ENCODE data around the gene KLF11. TPM values are rescaled to one million over a fixed set of nuclear protein-coding genes. Genes with fewer than 3 reads are reported as not detected.

The KLF11 gene
- total and polyA plus RNA-seq, 2 donors (not counting 3 experiments of a cell fraction or from before 2014, with no cell fraction given) = 10.5 to 11.3 TPM

DNA sequence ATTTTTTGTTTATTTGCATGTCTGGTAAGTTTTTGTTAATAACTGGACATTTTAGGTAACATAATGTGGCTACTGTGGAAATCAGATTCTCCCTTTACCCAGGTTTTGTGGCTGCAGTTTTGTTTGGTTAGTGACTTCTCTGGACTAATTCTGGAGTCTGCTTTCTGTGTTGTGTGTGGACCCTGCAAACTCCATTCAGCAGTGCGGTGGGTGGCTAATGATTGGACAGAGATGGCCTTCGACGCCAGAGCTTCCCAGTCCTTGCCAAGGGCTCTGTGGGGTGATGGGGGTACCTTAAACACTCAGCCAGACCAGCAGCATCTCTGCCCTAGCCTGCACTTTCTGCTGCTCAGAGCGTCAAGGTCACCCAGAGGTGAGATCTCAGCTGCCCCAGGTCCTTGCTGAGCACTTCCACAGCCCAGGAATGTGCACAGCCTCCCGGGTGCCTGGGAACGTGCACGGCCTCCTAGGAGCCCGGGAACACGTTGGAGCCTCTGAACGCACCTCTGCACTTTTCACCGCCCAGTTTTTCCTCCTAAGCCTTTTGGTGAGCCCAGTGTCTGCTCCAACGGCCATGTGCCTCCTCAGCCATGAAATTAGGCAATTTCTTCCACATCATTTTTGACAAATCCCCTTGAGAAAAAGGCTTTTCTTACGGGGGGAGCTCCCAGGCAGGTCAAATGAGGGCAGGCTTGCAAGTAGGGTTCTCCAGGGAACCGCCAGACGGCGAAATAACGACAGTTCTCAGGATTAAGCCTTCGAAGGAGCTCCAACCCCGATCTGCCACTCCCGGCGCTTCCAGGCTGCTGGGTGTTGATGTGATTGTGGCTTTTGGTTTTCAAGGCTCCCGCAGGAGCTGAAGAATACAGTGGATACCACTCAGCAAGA is 35.2 kb upstream of the KLF11 start:
- Histone ChIP-seq H3K79me2 (ENCODE audit: control insufficient read depth, insufficient read depth, low read length) (no peaks in the 10 kb centered on the region), H3K4me3 (replicated peaks in 1 of 3; ENCODE audit: insufficient read depth in 1 of 3, low read depth in 1 of 3, low read length in 3 of 3) (no peak overlapping the region), H3K9ac (replicated peaks; ENCODE audit: extremely low read depth, insufficient read depth, low read length) (no peak overlapping the region), H3K36me3 (ENCODE audit: control insufficient read depth in 2 of 2, extremely low read depth in 1 of 2, insufficient read depth in 2 of 2, low read length in 2 of 2) (no peaks in the 10 kb centered on the region), H3K27ac (ENCODE audit: insufficient read depth, low read depth, low read length) (no peak overlapping the region), H2AFZ (ENCODE audit: low read depth, low read length) (no peak overlapping the region), H3K9me1 (replicated peaks; ENCODE audit: control insufficient read depth, extremely low read depth, insufficient read depth, low read length) (no peaks in the 10 kb centered on the region), H3K27me3 (ENCODE audit: control insufficient read depth in 2 of 2, insufficient read depth in 2 of 2, low read length in 2 of 2) (no peaks in the 10 kb centered on the region), H4K20me1 (replicated peaks; ENCODE audit: control insufficient read depth, extremely low read depth, insufficient read depth, low read length) (no peaks in the 10 kb centered on the region), H3K9me3 (replicated peaks; ENCODE audit: control insufficient read depth, insufficient read depth, low read length) (no peaks in the 10 kb centered on the region), H3K4me2 (ENCODE audit: insufficient read depth, low read length) (no peak overlapping the region), H3K4me1 (ENCODE audit: control insufficient read depth, extremely low read depth, insufficient read depth, low read length) (no peaks in the 10 kb centered on the region)
- intact Hi-C loops (cut with micrococcal nuclease) (no loop called here), dilution Hi-C loops (cut with MboI; ENCODE audit: extremely low pct_ligation_motif_present, low sequenced_read_pairs) (no loop called here)
- no TSS peak for BruUV-seq (replicated peaks)
- TF ChIP-seq, protein P1, sequence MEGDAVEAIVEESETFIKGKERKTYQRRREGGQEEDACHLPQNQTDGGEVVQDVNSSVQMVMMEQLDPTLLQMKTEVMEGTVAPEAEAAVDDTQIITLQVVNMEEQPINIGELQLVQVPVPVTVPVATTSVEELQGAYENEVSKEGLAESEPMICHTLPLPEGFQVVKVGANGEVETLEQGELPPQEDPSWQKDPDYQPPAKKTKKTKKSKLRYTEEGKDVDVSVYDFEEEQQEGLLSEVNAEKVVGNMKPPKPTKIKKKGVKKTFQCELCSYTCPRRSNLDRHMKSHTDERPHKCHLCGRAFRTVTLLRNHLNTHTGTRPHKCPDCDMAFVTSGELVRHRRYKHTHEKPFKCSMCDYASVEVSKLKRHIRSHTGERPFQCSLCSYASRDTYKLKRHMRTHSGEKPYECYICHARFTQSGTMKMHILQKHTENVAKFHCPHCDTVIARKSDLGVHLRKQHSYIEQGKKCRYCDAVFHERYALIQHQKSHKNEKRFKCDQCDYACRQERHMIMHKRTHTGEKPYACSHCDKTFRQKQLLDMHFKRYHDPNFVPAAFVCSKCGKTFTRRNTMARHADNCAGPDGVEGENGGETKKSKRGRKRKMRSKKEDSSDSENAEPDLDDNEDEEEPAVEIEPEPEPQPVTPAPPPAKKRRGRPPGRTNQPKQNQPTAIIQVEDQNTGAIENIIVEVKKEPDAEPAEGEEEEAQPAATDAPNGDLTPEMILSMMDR (IDR thresholded peaks at IDR 0.05; ENCODE audit: extremely low read depth in 1 of 2, insufficient read depth in 1 of 2, low read depth in 1 of 2, low read length in 2 of 2) = no peak
- TF ChIP-seq JUN (IDR thresholded peaks at IDR 0.05; ENCODE audit: borderline replicate concordance, insufficient read depth, insufficient read length, low read depth) (no peak), EZH2 (IDR thresholded peaks at IDR 0.05; ENCODE audit: borderline replicate concordance, low read depth, low read length, severe bottlenecking) (no peak), FOS (IDR thresholded peaks at IDR 0.05; ENCODE audit: borderline replicate concordance, insufficient read depth, low read length) (no peak), MYC (IDR thresholded peaks at IDR 0.05; ENCODE audit: low read depth, low read length) (no peak), GATA2 (IDR thresholded peaks at IDR 0.05; ENCODE audit: insufficient read depth, insufficient read length, low read depth, low read length) (no peak), POLR2A (IDR thresholded peaks at IDR 0.05; ENCODE audit: low read depth, low read length) (no peak), POLR2AphosphoS5 (IDR thresholded peaks at IDR 0.05; ENCODE audit: insufficient read depth, low read depth, low read length) (no peak)
- TF ChIP-seq, protein P2, sequence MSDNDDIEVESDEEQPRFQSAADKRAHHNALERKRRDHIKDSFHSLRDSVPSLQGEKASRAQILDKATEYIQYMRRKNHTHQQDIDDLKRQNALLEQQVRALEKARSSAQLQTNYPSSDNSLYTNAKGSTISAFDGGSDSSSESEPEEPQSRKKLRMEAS (IDR thresholded peaks at IDR 0.05; ENCODE audit: insufficient read depth, insufficient read length) = no peak
- DNase-seq (ENCODE audit: low read depth, low spot score) (no peak), FAIRE-seq (no peak)
- ChIA-PET POLR2A (no interaction called here), CTCF (interaction anchor here (0.6 to 5.7 kb wide), 6 partner anchors 17 to 195 kb away, joined by 3 to 53 read pairs (median 3); no protein-coding TSS in a partner anchor)

All from endothelial cell of umbilical vein (primary cell).